GM21576 (cell line): ENCODE measurements around the gene INHBE.
A peak's percentile ranks its signal among the peaks of the same experiment; 100 is the strongest.
"Not testable (repeated sequence)": the region's sequence is repeated elsewhere in the genome, so short reads cannot be mapped to it uniquely, and the experiment has no call there.

Experiments
- ATAC-seq: cut with Tn5 transposase; IDR thresholded peaks from one replicate; pipeline ENCODE4 v1.9.1; 2021; ENCODE audit warnings: mild to moderate bottlenecking, moderate library complexity; ENCODE audit not compliant: unreplicated experiment

INHBE gene, protein sequence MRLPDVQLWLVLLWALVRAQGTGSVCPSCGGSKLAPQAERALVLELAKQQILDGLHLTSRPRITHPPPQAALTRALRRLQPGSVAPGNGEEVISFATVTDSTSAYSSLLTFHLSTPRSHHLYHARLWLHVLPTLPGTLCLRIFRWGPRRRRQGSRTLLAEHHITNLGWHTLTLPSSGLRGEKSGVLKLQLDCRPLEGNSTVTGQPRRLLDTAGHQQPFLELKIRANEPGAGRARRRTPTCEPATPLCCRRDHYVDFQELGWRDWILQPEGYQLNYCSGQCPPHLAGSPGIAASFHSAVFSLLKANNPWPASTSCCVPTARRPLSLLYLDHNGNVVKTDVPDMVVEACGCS

DNA sequence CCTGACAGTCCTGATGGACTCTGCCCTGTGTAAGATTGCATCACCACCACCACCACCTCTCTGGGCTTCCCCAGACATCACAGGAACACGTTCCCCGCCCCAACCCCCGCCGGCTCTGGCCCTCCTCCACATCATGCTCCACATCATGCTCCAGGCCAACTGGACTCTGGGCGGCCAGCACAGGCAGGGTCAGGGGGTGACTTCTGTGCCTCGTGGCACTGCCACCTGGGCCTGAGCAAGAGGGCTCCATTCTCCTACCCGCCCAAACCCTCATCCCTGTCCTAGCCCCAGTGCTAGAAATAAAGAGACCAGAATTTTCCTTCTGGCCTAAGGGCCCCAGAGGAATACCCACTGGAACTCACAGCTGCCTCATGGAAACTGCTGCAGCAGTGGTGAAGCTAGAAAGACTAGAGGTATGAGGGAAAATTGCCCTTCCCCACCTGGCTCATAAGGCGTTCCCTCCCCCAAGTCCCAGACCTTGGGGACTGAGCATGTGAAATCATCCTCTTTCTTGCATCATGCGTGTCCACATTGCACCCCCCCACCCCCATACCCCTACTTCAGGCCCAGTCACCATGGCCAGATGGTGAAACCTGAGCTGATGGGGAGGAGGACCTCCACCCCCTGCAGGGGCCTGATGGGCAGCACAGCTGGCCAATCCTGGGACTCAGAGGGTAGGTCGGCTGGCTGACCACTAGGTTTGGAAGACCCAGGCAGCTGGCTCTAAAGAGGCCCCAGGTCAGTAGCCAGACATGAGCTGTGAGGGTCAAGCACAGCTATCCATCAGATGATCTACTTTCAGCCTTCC, at the start of gene INHBE:
TSS of gene INHBE (plus strand) at position 742 of the 808 bp plus-strand sequence. CDS start 230 bp downstream, outside the sequence.
- ATAC-seq, result no peak

DNA sequence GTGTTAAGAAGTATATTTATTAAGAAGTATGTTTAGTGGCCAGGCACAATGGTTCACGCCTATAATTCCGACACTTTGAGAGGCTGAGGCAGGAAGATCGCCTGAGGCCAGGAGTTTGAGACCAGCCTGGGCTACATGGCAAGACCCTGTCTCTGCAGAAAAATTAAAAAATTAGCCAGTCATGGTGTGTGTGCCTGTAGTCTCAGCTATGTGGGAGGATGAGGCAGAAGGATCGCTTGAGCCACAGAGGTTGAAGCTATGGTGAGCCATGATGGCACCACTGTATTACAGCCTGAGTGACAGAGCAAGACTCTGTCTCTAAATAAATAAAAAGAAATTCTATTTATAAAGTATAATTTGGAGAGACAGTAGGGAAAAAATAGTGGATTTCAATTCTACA, 44.6 kb upstream of the INHBE start:
- no peak for ATAC-seq

DNA sequence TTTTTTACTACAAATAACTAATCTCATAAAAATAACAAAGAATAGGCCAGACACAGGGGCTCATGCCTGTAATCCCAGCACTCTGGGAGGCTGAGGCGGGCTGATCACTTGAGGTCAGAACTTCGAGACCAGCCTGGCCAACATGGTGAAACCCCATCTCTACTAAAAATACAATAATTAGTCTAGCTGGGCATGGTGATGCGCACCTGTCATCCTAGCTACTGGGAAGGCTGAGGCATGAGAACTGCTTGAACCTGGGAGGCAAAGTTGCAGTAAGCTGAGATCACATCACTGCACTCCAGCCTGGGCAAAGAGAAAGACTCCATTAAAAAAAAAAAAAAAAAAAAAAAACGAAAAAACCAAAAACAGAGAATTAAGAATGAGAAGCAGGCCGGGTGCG, 40.9 kb upstream of the INHBE start:
- not testable (repeated sequence) for ATAC-seq

DNA sequence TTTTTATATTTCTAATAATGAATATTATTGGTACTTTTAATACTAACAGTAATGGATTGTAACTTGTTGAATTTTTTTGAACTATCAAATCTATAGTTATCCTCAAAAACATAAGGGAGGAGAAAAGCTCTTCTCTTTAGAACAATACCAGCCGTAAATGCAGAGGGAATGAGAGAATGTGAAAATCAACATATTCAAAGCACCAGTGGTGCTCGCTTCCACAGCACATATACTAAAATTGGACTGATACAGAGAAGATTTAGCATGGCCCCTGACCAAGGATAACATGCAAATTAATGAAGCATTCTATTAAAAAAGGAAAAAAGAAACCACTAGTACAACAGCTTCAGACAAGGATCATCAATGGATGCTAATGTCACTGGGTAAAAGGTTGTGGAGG, 40.0 kb upstream of the INHBE start:
- no peak for ATAC-seq

DNA sequence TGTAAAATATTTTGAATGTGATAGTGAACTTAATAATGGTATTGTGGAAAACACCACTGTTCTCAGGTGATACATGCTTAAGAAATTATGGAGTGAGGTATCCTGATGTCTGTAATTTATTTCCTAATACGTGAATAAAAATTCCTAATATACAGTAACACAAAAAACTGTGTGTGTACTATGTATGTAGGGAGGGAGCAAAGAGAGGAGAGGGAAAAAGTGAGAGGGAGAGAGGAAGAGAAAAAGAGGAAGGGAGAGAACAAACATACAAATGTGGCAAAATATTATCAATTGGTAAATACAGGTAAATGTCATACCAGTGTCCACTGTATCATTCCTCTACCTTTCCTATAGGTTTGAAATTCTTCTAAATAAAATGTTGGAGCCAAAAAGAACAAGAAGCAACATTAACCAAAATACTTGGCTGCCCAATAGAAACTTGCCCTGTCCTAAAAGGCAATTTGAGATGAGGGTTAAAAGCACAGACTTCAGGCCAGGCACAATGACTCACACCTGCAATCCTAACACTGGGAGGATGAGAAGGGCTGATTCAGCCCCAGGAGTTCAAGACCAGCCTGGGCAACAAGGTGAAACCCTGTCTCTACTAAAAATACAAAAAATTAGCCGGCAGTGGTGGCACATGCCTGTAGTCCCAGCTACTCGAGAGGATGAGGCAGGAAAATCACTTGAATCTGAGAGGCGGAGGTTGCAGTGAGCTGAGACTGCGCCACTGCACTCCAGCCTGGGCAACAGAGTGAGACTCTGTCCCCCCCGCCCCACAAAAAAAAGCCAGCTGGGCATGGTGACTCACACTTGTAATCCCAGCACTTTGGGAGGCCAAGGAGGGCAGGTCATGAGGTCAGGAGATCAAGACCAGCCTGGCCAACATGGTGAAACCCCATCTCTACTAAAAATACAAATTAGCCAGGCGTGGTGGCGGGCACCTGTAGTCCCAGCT, 38.8 kb upstream of the INHBE start:
- no peak for ATAC-seq

DNA sequence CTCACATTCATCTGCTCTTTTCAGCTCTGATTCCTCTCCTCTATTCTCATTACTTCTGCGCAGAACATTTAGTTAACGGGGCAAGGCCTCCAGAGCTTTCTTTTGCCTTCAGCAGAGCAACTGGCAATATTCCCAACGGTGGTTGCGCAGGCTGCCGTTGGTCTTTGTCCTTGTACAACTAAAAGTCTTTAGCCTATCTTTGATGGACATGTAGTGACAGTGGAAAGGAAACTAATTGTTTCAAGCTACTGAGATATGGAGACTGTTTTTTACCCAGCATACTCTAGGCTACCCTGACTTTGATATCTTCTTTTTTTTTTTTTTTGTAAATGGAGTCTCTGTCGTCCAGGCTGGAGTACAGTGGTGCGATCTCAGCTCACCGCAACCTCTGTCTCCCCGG, 36.9 kb upstream of the INHBE start:
- ATAC-seq, result no peak

DNA sequence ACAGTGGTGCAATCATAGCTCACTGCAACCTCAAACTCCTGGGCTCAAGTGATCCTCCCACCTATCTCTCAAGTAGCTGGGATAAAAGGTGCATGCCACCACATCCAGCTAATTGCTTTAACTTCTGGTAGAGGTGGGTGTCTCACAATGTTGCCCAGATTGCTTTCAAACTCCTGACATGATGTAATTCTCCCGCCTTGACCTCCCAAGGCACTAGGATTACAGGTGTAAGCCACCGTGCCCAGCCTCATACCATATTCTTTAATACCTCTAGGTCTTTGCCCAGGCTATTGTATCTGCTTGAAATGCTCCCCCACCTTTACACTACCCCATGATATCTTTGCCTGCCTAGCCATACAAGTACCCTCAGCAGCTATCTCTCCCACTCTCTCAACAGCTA, 35.6 kb upstream of the INHBE start:
- no peak for ATAC-seq

DNA sequence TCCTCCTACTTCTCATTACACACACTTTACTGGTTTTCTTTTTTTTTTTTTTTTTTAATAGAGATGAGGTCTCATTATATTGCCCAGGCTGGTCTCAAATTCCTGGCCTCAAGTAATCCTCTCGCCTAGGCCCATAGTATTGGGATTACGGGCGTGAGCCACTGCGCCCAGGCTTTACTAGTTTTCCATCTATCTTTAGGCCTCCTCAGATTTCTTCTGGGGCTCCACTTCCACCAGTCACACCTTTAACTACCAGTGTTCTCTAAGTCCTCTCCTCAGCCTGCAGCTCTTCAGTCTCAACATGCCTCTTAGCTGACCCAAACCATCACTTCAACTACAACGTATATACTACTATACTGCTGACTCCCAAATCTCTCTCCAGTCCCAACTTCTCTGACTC, 34.6 kb upstream of the INHBE start:
- ATAC-seq, result no peak

DNA sequence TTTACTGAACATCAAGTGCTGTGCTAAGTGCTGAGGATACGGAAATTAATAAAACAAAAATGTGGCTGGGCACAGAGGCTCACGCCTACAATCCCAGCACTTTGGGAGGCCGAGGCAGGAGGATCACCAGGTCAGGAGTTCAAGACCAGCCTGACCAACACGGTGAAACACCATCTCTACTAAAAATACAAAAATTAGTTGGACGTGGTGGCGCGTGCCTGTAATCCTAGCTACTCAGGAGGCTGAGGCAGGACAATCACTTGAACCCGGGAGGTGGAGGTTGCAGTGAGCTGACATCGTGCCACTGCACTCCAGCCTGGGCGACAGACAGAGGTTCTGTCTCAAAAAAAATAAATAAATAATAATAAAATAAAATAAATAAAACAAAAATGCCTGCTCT, 28.2 kb upstream of the INHBE start:
- ATAC-seq, result not testable (repeated sequence)

DNA sequence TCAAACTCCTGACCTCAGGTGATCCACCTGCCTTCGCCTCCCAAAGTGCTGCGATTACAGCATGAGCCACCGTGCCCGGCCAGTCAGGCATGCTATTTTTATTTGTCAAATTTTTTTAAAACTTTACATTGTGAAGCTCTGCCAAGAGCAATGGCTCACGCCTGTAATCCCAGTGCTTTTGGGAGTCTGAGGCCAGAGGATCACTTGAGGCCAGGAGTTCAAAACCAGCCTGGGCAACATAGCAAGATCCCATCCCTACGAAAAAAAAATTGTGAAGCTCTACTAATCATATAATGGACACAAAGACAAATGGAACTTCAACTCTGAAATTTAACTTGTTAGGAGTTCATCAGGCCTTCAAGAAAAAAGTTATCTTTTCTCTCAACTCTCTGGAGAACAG, 26.1 kb upstream of the INHBE start:
- no peak for ATAC-seq

DNA sequence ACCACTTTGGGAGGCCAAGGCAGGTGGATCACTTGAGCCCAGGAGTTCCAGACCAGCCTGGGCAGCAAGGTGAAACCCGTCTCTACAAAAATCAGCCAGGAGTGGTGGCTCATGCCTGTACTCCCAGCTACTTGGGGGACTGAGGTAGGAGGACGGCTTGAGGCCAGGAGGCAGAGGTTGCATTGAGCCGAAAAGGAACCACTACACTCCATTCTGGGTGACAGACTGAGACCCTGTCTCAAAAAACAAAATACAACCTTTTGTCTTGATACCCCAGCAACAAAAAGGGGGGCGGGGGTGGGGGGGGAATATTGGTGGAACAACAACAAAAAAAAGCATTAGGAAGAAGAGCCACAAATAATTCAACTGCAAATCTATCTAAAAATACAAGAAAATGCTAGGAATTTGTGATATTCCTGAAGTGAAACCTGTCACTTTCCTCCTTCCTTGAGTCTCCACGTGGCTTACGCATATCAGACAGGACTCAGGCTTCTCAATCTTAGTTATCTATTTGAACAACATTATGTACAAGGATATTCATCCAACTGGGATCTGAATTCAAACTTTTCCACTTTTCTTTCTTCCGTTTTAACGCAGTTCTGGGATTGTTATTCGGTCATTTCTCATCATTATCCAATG, 25.5 kb upstream of the INHBE start:
- ATAC-seq, result no peak

DNA sequence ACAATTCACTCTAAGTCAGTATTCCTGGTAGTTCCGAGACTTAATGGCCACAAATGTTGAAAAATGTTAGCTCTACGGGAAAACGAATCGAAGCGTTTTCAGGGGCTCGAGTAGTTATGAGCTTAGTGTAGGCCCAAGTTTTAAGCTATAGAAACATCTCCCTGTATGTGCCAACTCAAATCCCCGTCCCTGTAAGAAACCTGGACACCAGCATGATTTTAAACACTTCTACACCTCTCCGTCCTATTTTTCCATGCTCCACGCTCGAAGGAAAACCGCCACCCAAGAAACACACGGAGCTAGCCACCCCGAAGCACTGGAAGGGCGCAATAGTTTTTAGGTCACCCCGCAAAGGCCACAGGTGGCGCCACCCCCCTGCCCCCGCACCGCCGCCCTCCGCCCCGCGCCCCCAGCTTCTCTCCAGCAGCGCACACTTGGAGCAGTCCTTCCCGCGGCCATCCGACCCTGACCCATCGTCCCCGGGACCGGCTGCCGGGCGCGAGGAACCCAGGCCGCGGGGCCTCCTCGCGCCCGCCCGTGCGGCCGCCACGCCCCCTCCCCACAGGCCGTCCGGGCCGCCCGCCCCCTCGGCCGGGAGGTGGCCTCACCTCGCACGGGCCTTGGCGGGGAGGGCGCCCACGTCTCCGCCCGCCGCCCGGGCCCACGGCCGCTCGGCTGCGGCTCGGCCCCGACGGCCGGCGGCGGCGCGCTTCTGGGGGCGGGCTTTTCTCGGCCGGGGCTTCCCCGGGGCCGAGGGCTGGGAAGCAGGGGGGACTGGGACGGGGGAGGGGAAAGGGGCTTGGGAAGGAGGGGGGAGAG, 24.8 kb upstream of the INHBE start:
- ATAC-seq, result peak; percentile 32

DNA sequence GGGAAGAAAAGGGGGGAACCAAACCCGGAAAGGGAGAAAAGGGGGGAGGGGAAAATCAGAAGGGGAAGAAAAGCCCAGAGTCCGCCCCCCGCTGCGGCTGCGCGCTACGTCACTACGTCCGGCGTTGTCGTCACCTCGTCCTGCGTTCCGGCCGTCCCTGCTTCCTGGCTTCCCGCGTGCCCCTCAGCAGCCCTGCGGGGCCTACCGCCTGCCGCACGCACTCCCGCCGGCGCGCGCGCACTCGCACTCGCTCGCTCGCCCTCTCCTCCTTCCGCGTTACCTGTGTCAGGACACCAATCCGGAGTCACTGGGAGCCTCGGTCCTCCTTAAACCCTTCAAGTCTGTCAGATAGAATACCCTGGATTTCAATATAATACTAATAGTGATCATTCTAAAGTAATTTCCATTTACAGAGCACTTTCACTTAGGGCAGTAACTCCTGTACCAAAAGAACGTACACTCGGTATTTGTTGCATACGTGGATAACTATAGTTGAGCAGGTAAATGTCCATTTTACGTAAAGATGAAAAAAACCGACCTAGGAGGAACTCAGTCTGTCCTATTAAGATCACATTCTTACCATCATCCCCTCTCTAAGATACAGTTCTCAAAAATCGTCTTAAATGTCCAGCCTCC, 24.1 kb upstream of the INHBE start, which contains the start of gene R3HDM2:
TSS of gene R3HDM2 (minus strand) at position 113 of the 636 bp plus-strand sequence. CDS start 120,615 bp downstream, outside the sequence.
- peak; percentile 95 for ATAC-seq

DNA sequence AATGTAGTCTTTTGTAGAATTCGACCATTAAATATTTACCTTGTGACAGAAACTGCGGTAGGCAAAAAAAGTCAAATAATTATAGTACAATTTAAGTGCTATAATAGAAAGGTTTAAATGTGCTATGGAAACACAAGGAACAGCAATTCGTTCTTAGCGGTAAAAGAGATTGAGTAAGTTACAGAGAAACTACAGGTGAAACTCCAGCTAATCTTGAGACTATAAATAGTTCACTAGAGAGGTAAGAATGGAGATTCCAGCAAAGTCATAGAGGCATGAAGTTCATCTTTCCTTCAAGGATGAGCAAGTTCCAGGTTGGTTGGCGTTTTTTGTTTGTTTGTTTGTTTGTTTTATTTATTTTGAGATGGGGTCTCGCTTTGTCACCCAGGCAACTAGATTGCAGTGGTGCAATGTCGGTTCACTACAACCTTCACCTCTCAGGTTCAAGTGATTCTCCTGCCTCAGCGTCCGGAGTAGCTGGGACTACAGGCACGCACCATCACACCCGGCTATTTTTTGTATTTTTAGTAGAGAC, 23.4 kb upstream of the INHBE start:
- no peak for ATAC-seq

DNA sequence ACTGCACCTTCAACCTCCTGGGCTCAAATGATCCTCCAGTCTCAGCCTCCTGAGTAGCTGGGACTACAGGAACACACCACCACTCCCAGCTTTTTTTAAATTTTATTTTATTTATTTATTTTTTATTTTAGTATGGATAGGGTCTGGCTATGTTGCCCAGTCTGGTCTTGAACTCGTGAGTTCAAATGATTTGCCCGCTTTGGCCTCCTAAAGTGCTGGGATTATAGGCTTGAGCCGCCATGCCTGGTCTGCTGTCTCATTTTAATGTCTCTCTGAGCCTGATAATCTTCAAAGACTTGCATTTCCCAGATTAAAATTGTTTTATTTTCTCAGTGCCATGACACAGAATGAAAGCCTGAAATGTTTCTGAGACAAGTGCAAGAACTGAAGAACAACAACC, 21.7 kb upstream of the INHBE start:
- ATAC-seq, result no peak

DNA sequence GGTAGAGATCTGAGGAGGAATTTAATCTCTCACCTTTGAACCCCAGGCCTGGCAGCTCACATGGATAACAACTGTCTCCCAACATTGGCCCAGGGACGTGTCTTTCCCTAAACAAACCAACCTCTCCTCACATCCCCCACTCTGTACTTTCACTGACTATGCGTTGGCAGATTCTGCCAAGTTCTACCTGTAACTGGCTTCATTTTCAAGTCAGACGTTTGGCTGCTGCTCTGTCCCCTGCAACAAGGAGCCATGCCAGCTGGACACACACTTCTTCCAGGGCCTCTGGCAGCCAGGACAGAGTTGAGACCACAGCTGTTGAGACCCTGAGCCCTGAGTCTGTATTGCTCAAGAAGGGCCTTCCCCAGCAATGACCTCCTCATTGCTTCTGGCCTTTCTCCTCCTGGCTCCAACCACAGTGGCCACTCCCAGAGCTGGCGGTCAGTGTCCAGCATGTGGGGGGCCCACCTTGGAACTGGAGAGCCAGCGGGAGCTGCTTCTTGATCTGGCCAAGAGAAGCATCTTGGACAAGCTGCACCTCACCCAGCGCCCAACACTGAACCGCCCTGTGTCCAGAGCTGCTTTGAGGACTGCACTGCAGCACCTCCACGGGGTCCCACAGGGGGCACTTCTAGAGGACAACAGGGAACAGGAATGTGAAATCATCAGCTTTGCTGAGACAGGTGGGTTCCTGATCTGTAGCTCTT, 20.4 kb upstream of the INHBE start, which contains the start of gene INHBC:
TSS of gene INHBC (plus strand) at position 268 of the 707 bp plus-strand sequence. CDS start at position 371, 103 bp downstream.
- ATAC-seq, result no peak

DNA sequence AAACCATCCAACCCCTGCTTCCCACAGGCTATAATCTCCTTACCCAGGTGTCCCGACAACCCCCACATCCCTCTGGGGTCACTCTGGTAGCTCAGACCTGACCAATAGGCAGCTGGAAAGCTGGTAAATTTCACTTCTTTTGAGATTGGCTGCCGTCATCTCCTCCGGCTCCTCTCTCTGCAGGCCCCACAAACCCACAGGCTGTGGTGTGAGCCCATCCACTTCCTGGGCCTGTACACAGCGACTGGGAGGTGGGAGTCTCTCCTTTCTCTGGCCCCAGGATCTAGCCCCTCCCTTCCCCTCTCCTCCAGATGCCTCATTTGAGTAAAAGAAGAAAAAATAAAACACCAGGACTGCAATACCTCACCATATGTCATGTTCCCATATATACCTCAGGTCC, 19.8 kb upstream of the INHBE start:
- ATAC-seq, result no peak

DNA sequence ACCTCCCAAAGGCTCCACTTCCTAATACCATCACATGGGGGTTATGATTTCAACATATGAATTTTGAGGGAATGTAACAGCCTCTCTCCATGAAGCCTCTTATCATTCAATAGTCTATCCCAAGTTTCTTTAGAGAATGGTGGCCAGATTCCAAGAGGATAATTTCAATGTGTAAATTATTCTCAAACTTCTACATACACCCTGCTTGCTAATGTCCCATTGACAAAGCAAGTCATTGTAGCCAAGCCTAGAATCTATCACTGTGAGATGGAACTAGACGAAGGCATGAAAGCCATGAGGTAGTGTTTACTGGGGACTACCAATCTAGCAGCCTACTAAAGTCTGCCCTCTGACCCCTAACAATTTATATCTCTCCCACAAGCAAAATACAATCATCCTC, 16.7 kb upstream of the INHBE start:
- no peak for ATAC-seq
